SKM-1 (cell line): ENCODE data around the gene FRY.
A peak's percentile ranks its signal among the peaks of the same experiment; 100 is the strongest.

Source experiments
- DNase-seq: peaks from one replicate; lab custom pipeline; 2025; ENCODE audit not compliant: unreplicated experiment; lab: John Stamatoyannopoulos, UW

FRY gene

DNA sequence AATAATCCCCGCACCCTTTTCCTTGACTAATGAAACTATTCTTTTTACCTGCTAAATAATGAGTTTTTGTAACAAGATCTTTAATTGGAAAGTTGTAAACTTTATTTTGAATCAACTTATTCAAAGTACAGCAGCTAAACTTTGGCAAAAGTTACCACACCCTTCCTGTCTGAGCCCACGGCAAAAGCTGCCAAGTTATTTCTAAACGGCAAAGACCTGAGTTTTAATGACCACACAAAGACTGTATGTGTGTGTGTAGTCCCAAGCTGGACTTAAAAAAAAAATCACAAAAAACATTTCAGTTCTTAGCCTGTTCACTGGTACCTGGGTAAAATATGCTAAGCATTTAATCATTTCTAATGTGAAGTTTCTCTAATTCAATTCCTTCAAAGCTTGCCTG lies 222.8 kb downstream of the FRY start:
- DNase-seq = no peak

DNA sequence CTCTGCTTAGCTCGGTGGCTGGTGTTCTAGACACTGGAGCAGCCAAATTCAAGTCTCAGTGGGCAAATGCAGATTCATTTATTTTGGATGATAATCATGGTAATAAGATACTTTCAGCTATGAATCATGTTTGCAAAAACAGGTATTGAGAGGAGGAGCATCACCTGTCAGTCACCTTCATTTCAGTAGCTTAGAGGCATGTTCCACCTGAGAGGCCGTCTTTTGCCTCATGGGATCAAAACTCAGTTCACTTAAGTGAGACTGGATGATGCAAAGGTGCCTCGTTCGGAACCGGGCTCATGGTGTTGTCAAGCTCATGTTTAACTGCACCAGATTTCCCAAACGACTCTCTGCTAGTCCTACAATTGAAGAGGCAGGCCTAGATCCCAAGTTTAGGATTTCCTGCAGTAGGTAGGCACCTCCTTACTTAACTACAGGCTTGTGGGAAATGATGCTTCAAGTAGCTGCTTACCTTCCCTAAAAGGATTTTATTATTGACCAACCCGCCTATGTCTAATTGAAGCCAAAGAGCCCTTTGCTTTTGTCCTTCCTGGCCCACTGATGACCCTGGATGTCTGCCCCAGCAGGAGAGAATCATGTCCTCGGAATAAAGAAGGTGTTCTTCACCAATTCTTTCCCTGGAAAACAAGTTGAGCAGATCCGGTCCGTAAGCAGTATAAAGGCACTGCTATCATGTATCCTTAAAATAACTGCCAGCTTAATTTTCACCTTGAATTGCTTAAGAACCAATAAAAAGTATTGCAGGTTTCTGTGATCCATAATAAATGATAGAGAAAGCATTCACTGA lies 223.5 kb downstream of the FRY start:
- DNase-seq = no peak

DNA sequence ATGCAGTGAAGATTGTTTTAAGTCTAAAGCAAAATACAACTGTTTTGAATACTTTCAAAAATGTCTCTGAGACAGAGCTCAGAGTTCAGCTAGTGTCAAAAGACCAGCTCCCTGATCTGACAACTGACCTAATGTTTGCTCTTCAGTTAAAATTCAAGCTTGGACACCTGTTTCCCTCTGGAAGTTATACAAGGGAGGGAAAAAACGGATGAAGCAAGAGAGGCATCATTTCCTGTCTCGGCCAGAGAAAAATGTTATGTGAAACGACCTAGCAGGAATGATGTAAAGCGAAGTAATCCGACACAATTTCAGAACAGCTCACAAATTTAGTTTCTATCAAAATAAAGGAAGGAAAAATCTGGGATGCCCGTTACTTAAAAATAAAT lies 224.1 kb downstream of the FRY start:
- DNase-seq = no peak

DNA sequence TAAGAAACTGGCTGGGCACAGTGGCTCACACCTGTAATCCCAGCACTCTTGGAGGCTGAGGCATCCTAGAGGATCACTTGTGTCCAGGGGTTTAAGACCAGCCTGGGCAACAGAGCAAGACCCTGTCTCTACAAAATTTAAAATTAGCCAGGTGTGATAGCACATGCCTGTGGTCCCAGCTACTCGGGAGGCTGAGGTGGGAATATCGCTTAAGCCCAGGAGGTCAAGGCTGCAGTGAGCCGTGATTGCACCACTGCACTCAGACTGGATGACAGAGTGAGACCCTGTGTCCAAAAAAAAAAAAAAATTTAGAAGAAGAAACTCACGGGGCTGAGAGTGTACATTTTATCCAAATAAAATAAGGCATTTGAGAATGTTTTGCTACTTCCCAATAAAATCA lies 224.7 kb downstream of the FRY start:
- no peak for DNase-seq

DNA sequence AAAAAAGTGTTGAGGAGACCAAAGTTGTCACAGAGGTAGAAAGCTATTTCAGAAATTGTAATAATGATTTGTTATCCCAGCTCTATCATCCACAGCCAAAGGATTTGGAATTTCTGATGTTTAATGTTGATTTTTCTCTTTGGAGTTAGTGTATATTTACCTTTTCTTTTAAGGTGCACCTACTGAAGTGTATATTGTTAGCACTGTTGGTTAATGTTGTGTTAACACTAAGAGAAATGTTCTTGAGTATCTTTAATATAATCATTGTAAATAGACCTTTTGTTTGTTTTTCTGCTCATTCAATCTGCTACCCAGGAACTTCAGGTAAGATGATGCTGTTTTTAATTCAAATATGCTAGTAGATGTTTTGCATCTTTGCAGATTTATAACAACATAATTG lies 226.1 kb downstream of the FRY start:
- no peak for DNase-seq

DNA sequence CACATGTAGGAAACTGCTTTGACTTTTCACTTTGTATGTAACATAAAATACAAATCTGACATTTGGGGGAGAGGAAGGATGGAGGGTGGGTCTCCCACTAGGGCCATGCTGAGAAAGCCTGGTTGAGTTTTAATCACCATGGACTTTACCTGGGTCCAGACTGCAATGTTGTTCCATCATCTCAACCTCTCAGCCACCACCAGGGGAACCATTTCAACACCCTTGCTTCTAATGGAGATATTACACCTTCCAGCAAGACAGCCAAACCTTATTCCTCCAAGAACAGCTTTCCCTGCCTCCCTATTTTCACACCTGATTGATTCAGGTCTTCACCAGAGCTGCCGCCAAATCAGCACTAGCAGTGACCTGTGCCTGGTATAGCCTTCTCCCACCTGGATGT lies 227.5 kb downstream of the FRY start:
- DNase-seq = no peak

DNA sequence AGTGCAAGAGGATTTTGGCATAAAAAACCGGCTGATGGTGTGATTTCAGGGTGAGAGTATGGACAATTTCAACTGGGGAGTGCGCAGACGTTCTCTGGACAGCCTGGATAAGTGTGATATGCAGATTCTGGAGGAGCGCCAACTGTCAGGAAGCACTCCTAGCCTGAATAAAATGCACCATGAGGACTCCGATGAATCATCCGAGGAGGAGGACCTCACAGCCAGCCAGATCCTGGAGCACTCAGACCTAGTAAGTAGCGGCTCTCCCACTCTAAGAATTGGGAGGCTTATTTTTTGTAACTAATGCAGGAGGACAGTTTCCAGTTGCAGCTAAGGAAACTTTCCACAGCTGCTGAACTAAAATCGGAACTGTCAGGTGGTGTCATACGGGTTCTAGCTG lies 230.0 kb downstream of the FRY start:
- no peak for DNase-seq

DNA sequence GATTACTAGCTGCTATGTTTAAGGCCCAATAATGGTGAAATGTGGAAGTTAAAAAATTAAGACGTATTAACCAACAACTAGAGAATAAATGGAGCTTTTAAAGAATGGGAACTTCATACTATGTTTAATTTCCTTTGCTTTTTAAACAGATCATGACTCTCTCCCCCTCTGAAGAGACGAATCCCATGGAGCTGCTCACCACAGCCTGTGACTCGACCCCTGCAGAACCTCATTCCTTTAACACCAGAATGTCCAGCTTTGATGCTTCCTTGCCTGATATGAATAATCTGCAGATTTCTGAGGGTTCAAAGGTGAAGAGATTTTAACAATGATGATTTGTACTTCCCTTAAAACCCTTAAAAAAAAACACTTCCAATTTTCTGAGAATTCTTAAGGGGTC lies 230.6 kb downstream of the FRY start:
- DNase-seq = no peak

DNA sequence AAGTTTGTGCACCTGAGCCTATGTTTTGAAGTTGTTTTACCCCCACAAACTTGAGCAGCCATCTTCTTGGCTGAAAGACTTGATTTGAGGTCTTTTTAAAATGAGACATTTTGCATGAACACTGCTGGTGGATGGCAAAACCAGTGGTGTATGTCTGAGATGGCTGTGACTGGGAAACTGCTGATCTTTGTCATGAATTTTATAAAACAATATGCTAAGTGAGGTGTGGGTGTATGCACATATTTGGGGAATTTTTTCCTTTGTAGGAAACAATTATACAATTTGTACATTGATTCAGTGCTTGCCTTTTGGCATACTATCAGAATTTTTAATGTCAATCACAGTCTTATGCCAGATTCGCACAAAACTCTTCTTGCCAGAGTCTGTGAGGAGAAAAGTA lies 231.0 kb downstream of the FRY start:
- no peak for DNase-seq

DNA sequence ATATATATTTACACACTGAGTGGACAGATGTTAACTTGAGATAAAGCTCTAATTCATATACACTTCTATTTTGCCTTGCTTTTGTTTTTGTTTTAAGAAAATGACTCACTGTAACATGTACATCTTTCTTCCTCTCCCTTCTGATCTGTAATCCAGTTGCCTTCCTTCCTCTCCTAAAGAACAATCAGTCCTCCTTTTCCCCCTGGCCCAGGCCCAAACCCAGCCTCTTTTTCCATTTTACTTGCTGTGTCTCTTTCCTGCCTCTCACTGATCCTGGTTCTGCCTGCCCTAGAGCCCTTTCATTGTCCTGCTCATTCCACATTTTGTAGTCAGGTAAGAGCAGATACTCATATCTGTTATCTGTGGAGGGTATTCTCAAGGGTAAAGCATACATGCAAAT lies 232.8 kb downstream of the FRY start:
- DNase-seq = no peak

DNA sequence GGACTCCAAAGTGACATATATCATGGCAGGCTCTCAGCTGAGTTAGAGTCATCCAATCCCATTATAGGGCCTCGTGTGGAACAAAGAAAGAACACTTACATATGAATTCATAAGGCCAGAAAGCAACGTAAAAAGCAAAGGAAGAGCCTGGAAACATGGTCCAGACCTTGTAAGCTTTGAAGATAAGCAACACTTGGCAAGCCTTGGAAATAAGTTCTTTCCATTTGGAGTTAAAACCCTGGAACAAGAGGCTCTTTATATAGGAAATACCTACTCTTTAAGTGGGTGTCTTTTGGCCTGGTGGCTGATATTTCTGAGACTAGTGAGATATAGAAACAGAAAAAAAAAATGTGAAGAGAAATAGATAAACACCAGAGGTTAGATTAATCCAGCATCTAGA lies 234.2 kb downstream of the FRY start:
- DNase-seq = no peak

DNA sequence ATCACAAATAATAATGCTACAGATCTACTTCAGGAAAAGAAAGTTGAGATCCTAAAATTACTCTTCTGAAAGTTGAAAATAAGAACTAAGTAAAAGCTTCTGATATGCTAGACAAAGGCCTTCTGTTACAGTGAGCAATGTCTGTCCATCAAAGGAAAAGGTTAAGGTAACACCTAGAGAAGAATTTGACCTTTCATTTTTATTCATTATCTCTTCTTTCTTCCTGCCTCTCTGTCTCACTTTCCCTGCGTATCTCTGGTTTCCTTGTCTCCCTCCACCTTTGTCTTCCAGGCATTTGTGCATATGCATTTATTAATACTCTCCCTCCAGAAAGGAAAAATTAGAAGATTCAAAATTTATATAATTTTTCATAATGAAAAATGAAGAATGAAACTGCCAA lies 234.6 kb downstream of the FRY start:
- no peak for DNase-seq

DNA sequence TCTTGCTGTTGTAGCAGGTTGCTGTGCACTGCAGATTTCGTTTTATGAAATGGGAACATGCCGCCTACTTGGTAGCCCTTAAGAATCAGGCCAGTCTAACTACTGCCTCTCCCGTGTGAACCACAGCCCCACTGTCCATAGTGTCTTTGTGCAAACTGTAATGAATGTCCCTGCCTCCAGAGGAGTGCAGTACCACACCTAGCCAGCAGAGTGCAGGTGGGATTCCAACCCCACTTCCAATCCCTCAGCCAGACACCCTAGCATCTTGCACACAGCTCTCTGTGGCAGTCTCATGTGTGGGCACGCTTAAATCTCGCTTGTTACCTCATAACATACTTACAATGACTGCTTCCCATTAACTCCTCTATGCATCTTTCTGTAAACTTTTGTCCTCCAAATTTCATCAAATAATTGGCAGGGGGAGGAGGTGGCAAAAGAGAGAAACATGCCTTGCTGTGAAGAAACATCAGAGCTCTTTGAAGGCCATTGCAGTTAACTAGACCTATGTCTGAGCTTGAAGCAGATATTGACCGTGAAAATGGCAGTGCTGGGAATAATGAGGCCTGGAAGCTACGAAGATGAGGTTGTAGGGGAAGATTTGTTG lies 236.4 kb downstream of the FRY start:
- peak; percentile 12 for DNase-seq

DNA sequence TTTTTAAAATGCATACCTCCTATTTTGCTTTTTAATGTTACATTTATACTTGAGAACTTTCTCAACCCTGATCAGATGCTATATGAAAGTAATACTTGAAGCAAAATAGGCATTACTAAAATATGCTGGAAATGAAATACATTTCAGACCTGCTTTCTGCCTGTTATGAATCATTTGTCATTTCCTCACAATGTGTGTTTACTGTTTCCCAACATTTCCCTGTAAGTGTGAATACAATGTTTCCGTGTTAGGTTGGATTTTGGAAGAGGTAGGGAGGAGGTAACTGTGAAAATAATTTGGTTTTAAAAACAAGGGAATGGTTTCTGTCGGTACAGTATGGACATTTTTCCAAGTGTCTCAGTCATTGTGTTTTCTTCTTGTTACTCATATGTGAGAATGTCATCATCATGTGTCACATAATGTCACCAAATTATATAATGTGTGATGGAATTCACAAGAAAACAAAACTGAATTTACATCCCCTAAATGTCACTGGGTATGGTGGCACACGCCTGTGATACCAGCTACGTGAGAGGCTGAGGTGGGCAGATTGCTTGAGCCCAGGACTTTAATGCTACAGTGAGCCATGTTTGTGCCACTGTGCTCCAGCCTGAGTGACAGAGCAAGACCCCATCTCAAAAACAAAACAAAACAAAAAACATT lies 240.6 kb downstream of the FRY start:
- DNase-seq = no peak

DNA sequence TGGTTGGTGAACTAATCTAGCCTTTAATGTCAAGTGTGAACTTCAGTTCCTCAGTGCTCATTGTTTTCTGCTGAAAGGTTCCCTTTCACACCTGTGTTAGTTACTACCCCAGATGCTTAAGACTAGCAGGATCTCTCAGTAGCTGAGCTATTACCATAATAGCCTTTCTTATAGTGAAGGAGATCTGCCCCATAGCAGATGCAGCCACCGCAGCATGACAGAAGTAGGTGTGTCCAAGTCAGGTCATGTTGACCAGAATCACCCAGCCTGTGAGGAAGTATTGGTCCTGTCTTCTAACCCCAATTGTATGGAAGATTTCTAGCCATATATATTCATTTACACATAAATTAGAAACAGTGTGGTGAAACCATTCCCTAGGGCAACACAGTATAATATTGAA lies 246.3 kb downstream of the FRY start:
- no peak for DNase-seq

DNA sequence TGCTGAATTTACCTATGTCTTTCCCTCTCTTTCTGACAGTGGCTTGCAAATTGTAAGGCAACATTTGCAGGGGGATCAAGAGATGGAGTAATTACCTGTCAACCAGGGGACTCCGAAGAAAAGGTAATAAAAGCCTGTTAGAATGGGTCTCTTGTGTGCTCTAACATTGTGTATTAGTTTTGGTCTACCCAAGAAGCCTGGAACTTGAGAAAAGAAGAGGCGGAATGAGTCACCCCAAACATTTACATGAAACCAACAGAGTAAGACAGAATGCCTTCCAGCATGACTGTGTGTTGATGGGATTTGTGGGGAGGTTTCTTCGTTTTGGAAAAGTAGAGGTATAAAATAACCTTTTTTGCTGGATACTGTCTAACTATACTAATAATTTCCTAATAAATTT lies 246.9 kb downstream of the FRY start:
- no peak for DNase-seq

DNA sequence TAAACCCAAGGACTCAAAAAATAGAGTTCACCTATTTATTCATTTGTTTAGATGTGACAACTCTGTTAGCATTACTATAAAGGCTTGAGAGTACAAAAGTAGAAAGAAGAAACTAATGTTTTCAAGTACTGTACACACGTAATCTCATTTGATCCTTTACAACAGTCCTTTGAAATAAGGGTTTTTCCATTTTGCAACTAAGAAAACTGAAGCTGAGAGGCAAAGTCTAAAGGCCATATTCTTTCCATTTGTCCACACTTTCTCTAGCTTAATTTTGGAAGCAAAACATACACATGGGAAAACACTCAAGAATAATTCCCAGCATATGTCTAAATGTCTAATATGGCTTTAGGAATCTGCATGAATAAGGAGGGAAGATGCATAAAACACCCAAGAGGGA lies 249.5 kb downstream of the FRY start:
- no peak for DNase-seq

DNA sequence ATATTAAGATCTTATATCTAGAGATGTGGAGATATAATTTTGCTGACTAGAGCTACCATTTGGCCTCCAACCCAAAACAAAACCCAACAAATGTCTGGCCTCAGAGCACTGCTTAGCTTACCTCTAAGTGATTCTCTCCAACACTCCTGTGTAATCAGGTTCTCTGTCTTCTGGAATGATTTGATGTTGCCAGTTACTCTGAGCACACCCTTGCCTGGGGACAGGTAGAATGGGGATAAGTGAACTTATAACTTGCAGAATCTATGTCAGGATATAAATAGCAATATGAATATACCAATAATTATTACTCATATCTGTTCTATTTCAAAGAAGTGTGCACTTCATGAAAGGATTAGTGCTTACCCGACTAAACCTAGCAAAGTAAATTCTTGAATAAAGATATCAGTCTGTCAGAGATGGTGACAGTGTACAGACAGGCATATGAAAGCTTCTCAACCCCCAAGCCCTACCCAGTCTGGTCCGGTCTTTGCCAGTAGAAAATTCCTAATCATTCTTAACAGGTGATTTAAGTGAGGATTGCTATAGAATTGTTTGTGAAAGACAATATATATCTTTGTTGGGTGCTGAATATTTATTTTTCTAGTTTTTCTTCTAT lies 250.6 kb downstream of the FRY start:
- no peak for DNase-seq

DNA sequence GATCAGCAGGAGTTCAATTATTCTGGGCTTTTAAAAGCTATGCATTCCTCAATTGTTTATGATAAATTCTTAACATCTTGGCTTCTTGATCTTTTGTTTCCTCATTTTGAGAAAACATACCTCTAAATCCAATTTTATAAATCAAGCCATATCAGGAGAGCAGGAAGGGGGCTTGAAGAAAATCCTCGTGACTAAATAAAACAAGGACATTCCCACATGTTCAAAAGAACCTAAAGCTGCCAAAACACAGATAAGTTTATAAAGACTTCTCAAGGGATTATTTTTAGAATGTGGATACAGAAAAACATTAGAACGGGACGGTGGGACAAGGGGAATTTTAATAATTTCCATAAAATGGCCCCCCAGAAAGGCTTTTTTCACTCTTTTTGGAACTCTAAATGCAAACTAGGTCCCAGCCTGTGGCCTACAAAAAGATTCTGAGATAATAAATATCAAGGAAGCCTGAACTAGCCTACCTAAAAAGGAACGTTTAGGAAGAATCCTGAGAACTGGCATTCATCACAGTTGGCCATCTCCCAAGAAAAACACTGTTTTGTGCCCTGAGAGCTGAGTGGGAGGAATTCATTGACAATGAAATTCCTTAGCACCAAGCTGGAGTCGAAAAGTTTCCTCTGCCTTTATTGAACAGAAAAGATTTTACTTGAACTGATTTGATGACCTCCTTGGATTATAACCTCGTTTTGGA lies 253.5 kb downstream of the FRY start:
- no peak for DNase-seq

DNA sequence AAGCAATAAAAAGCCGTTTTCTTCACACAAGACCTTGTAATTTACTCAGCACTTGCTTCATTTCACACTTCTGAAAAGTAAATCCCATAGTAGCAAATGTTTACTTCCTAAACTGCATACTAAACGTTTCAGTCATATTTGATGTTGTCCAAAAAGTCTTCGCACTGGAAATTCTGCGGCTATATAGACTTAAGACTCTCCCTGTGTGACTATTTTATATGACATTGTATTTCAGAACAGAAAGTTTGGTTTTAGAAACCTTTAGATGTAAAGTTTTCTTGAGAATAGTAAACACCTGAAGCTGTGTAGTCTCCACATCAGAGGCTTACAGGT lies 254.0 kb downstream of the FRY start:
- DNase-seq = no peak

DNA sequence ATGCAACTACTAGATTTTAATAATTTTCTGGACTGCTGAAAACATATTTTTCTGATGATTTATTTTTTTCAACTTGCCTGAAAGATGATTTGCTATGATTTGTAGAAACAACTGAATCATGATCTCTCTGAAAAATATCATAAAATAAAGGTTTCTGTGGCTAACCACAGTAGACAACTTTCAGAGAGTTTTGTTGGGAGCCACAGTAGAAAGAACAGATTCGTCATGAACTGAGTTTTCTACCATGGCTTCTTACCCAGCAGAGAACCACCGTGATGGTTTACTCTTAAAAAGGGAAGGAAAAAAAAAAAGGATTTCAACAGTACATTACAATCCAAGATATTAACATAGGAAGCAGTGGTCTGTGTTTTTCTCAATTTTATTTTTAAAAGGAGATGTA lies 265.6 kb downstream of the FRY start:
- DNase-seq = no peak

DNA sequence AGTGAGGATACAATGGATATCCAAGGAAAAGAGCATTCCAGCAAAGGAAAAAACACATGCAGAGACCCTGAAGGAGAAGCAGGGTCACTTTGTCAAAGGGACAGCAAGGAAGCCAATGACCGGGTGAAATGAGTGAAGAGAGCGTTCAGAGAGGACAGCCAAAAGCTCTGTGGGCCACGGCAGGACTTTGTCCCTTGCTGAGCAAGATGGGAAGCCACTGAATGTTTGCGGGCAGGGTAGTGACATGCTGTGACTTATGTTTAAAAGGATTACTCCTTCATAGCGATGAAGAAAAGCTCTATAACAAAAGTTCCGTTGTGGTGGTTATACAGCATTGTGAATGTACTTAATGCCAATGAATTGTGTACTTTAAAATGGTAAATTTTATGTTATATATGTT lies 267.1 kb downstream of the FRY start:
- no peak for DNase-seq
